GM21390 (cell line): ENCODE measurements around the gene WDR18.
A peak's percentile ranks its signal among the peaks of the same experiment; 100 is the strongest.

Experiments
- ATAC-seq: cut with Tn5 transposase; IDR thresholded peaks from one replicate; pipeline ENCODE4 v1.9.1; 2021; ENCODE audit not compliant: unreplicated experiment

Gene WDR18

GRCh38 chr19:984165-984967 is at the start of gene WDR18:
WDR18 (plus strand) TSS chr19:984345; CDS start chr19:984354, 9 bp downstream.
- ATAC-seq = no peak

GRCh38 chr19:934865-935479 is 49.2 kb upstream of the WDR18 start:
- ATAC-seq = no peak

- no peak for ATAC-seq
Observed at GRCh38 chr19:936175-936546, 48.0 kb upstream of the WDR18 start.

GRCh38 chr19:937259-937694 is 46.9 kb upstream of the WDR18 start:
- ATAC-seq = no peak

- no peak for ATAC-seq
Observed at GRCh38 chr19:938233-938923, 45.8 kb upstream of the WDR18 start.

GRCh38 chr19:939439-939838 is 44.7 kb upstream of the WDR18 start:
- ATAC-seq = no peak

GRCh38 chr19:939922-940321 is 44.2 kb upstream of the WDR18 start:
- no peak for ATAC-seq

GRCh38 chr19:940591-941291 is 43.4 kb upstream of the WDR18 start:
- no peak for ATAC-seq

GRCh38 chr19:941292-942132 is 42.6 kb upstream of the WDR18 start:
- ATAC-seq = no peak

- ATAC-seq = no peak
Observed at GRCh38 chr19:942133-942645, 42.0 kb upstream of the WDR18 start.

- no peak for ATAC-seq
Observed at GRCh38 chr19:943551-944170, 40.5 kb upstream of the WDR18 start.

- no peak for ATAC-seq
Observed at GRCh38 chr19:944171-944567, 40.0 kb upstream of the WDR18 start.

- ATAC-seq = no peak
Observed at GRCh38 chr19:944663-945241, 39.4 kb upstream of the WDR18 start.

- no peak for ATAC-seq
Observed at GRCh38 chr19:945401-946252, 38.5 kb upstream of the WDR18 start.

- peak; percentile 18 for ATAC-seq
Observed at GRCh38 chr19:947090-947706, 36.9 kb upstream of the WDR18 start.

- ATAC-seq = peak; percentile 61
Observed at GRCh38 chr19:947707-948539, 36.2 kb upstream of the WDR18 start.

- ATAC-seq = no peak
Observed at GRCh38 chr19:948842-949496, 35.2 kb upstream of the WDR18 start.
